ENCODE results near the gene POLL.
"Not testable (repeated sequence)": the region's sequence is repeated elsewhere in the genome, so short reads cannot be mapped to it uniquely, and the experiment has no call there.

The POLL gene

GRCh38 chr10:101595591-101596433 is 7.8 kb upstream of the POLL start:
- peaks cover 3% of the 10 kb centered on the region for H3K79me1 ChIP-seq (replicated peaks; ENCODE audit: low read length, poor library complexity, severe bottlenecking)
- WGBS = 96% methylated on average over 10 of the region's 13 CpGs
- H3K4me2 ChIP-seq (ENCODE audit: low read length, poor library complexity, severe bottlenecking) = no peak overlapping the region
- H2AFZ ChIP-seq (ENCODE audit: low read depth, low read length) = no peak overlapping the region
- H3K27me3 ChIP-seq (ENCODE audit: control insufficient read depth in 1 of 2, insufficient read depth in 1 of 2, low read length in 2 of 2) = no peaks in the 10 kb centered on the region
- H4K91ac ChIP-seq (ENCODE audit: low read length) = no peak overlapping the region
- no peak overlapping the region for H3K23ac ChIP-seq (ENCODE audit: low read length in 2 of 2)
- no peak overlapping the region for H3K18ac ChIP-seq (ENCODE audit: low read depth in 1 of 2, low read length in 2 of 2)
- H2AK5ac ChIP-seq (ENCODE audit: low read length, severe bottlenecking) = no peak overlapping the region
- no peak overlapping the region for H3K9ac ChIP-seq (ENCODE audit: low read length)
- H4K8ac ChIP-seq (ENCODE audit: low read length) = no peak overlapping the region
- DNase-seq = no peak
- H2BK120ac ChIP-seq (ENCODE audit: low read depth, low read length) = no peak overlapping the region
- no peak overlapping the region for H3K14ac ChIP-seq (ENCODE audit: low read length in 2 of 2)
- H3K36me3 ChIP-seq (ENCODE audit: control insufficient read depth in 1 of 2, insufficient read depth in 2 of 2, low read depth in 1 of 2, low read length in 2 of 2) = peaks cover 7 to 42% of the 10 kb centered on the region in 2 experiments
- no peak overlapping the region for H2BK12ac ChIP-seq (ENCODE audit: low read length in 2 of 2)
- H3K4me1 ChIP-seq (ENCODE audit: control insufficient read depth, insufficient read depth, low read depth, low read length) = no peaks in the 10 kb centered on the region
- no peak overlapping the region for H2BK15ac ChIP-seq (ENCODE audit: low read depth, poor library complexity, severe bottlenecking)
- no peaks in the 10 kb centered on the region for H3K9me3 ChIP-seq (ENCODE audit: control insufficient read depth, low read length)
- no peak overlapping the region for H2BK5ac ChIP-seq (ENCODE audit: low read depth, low read length, poor library complexity, severe bottlenecking)
- no peak overlapping the region for H3K4ac ChIP-seq (ENCODE audit: low read depth in 1 of 2, low read length in 2 of 2)
- H3K27ac ChIP-seq (ENCODE audit: low read length, poor library complexity, severe bottlenecking) = no peak overlapping the region
- no peak overlapping the region for H3K4me3 ChIP-seq (ENCODE audit: insufficient read depth in 1 of 2, low read depth in 1 of 2, low read length in 2 of 2)

DNA sequence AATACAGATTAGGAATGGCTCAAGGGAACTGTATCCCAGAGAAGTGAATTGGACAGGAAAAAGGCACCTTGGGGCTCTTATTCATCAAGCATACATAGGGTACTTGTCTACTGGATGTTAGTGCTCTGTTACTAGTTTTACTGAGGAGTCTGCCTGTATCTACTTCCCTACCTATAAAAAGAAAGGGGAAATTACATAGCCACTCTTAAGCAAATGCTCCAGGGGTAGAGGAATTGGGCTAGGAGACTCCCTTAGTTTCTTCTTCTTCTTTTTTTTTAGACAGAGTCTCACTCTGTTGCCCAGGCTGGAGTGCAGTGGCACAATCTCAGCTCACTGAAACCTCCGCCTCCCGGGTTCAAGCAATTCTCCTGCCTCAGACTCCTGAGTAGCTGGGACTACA is 5.3 kb upstream of the POLL start:
- not testable (repeated sequence) for H4K8ac ChIP-seq (ENCODE audit: low read length); H2AFZ ChIP-seq (ENCODE audit: low read depth, low read length); H2BK120ac ChIP-seq (ENCODE audit: low read depth, low read length); H3K9me3 ChIP-seq (ENCODE audit: control insufficient read depth, low read length); H3K79me1 ChIP-seq (replicated peaks; ENCODE audit: low read length, poor library complexity, severe bottlenecking); H3K14ac ChIP-seq (ENCODE audit: low read length in 2 of 2); H3K4me2 ChIP-seq (ENCODE audit: low read length, poor library complexity, severe bottlenecking); H3K4me3 ChIP-seq (ENCODE audit: insufficient read depth in 1 of 2, low read depth in 1 of 2, low read length in 2 of 2); H3K18ac ChIP-seq (ENCODE audit: low read depth in 1 of 2, low read length in 2 of 2); H3K4me1 ChIP-seq (ENCODE audit: control insufficient read depth, insufficient read depth, low read depth, low read length); DNase-seq; H3K23ac ChIP-seq (ENCODE audit: low read length in 2 of 2); H3K27ac ChIP-seq (ENCODE audit: low read length, poor library complexity, severe bottlenecking); H4K91ac ChIP-seq (ENCODE audit: low read length); H2AK5ac ChIP-seq (ENCODE audit: low read length, severe bottlenecking); H2BK15ac ChIP-seq (ENCODE audit: low read depth, poor library complexity, severe bottlenecking); H3K27me3 ChIP-seq (ENCODE audit: control insufficient read depth in 1 of 2, insufficient read depth in 1 of 2, low read length in 2 of 2); H2BK12ac ChIP-seq (ENCODE audit: low read length in 2 of 2); H3K9ac ChIP-seq (ENCODE audit: low read length); H2BK5ac ChIP-seq (ENCODE audit: low read depth, low read length, poor library complexity, severe bottlenecking); H3K4ac ChIP-seq (ENCODE audit: low read depth in 1 of 2, low read length in 2 of 2)
- H3K36me3 ChIP-seq (ENCODE audit: control insufficient read depth in 1 of 2, insufficient read depth in 2 of 2, low read depth in 1 of 2, low read length in 2 of 2) = peaks cover 3 to 23% of the 10 kb centered on the region in 2 experiments
- 94% methylated on average over 2 of the region's 2 CpGs for WGBS

DNA sequence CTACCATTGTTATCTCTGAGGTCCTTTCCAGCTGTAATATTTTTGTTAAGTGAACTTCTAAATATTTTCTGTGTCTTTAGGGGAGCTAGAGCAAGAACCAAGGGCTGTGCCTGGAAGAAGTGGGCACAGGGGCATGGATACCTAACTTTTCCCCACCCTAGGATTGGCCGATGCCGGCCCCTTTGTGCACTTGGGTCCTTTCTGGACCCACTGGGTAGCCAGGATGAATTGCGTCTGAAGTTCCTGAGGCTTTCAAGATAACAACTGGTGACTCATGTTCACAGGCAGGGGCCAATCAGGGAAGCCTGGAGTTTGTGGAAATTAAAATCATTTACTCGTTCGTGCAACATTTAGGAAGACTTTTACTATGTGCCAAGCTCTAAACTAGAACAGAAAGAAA is 822 bp upstream of the POLL start:
- H3K36me3 ChIP-seq (ENCODE audit: control insufficient read depth in 1 of 2, insufficient read depth in 2 of 2, low read depth in 1 of 2, low read length in 2 of 2) = peaks cover 15% of the 10 kb centered on the region in 2 experiments
- no peak overlapping the region for H2AFZ ChIP-seq (ENCODE audit: low read depth, low read length)
- peaks cover 14% of the 10 kb centered on the region for H3K4me1 ChIP-seq (ENCODE audit: control insufficient read depth, insufficient read depth, low read depth, low read length)
- H4K8ac ChIP-seq (ENCODE audit: low read length) = no peak overlapping the region
- H4K91ac ChIP-seq (ENCODE audit: low read length) = no peak overlapping the region
- no peaks in the 10 kb centered on the region for H3K27me3 ChIP-seq (ENCODE audit: control insufficient read depth in 1 of 2, insufficient read depth in 1 of 2, low read length in 2 of 2)
- H3K27ac ChIP-seq (ENCODE audit: low read length, poor library complexity, severe bottlenecking) = no peak overlapping the region
- H3K79me1 ChIP-seq (replicated peaks; ENCODE audit: low read length, poor library complexity, severe bottlenecking) = peaks cover 37% of the 10 kb centered on the region
- H3K9ac ChIP-seq (ENCODE audit: low read length) = peak overlapping the region; percentile 92
- H2BK15ac ChIP-seq (ENCODE audit: low read depth, poor library complexity, severe bottlenecking) = no peak overlapping the region
- H3K23ac ChIP-seq (ENCODE audit: low read length in 2 of 2) = no peak overlapping the region
- H3K4me3 ChIP-seq (ENCODE audit: insufficient read depth in 1 of 2, low read depth in 1 of 2, low read length in 2 of 2) = peak overlapping the region in 1 of 2 experiments; percentile 99
- no peak overlapping the region for H2AK5ac ChIP-seq (ENCODE audit: low read length, severe bottlenecking)
- WGBS = 44% methylated on average over 5 of the region's 5 CpGs
- H3K18ac ChIP-seq (ENCODE audit: low read depth in 1 of 2, low read length in 2 of 2) = no peak overlapping the region
- H3K4me2 ChIP-seq (ENCODE audit: low read length, poor library complexity, severe bottlenecking) = peak overlapping the region; percentile 86
- H2BK120ac ChIP-seq (ENCODE audit: low read depth, low read length) = no peak overlapping the region
- H2BK5ac ChIP-seq (ENCODE audit: low read depth, low read length, poor library complexity, severe bottlenecking) = no peak overlapping the region
- no peak overlapping the region for H2BK12ac ChIP-seq (ENCODE audit: low read length in 2 of 2)
- no peak overlapping the region for H3K14ac ChIP-seq (ENCODE audit: low read length in 2 of 2)
- H3K9me3 ChIP-seq (ENCODE audit: control insufficient read depth, low read length) = no peaks in the 10 kb centered on the region
- peak; percentile 74 for DNase-seq
- H3K4ac ChIP-seq (ENCODE audit: low read depth in 1 of 2, low read length in 2 of 2) = no peak overlapping the region

DNA sequence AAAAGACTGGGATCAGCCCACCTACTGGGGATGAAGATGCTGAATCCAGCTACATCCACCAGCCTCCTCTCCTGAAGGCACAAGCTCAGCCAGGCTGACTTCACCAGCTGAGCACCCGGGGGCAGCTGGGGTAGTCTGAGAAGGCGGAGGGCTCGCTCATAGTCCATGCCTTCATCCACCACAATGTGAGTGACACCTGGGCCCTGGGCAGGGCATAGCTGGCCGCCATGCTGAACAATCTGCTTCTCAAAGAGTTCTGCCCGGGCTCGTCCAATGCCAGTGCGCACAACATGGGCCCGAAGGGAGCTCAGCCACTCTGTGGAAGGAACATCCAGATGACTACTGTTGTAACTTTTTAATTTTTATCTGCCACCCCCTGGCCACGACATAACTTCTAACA is 2.2 kb downstream of the POLL start:
- no peak overlapping the region for H2BK15ac ChIP-seq (ENCODE audit: low read depth, poor library complexity, severe bottlenecking)
- no peak overlapping the region for H2BK120ac ChIP-seq (ENCODE audit: low read depth, low read length)
- no peak overlapping the region for H2AK5ac ChIP-seq (ENCODE audit: low read length, severe bottlenecking)
- no peak overlapping the region for H3K14ac ChIP-seq (ENCODE audit: low read length in 2 of 2)
- peaks cover 14% of the 10 kb centered on the region for H3K4me1 ChIP-seq (ENCODE audit: control insufficient read depth, insufficient read depth, low read depth, low read length)
- peaks cover 24 to 41% of the 10 kb centered on the region in 2 experiments for H3K36me3 ChIP-seq (ENCODE audit: control insufficient read depth in 1 of 2, insufficient read depth in 2 of 2, low read depth in 1 of 2, low read length in 2 of 2)
- no peaks in the 10 kb centered on the region for H3K9me3 ChIP-seq (ENCODE audit: control insufficient read depth, low read length)
- no peak overlapping the region for H3K9ac ChIP-seq (ENCODE audit: low read length)
- no peak overlapping the region for H2AFZ ChIP-seq (ENCODE audit: low read depth, low read length)
- H3K4ac ChIP-seq (ENCODE audit: low read depth in 1 of 2, low read length in 2 of 2) = no peak overlapping the region
- no peak overlapping the region for H3K4me2 ChIP-seq (ENCODE audit: low read length, poor library complexity, severe bottlenecking)
- no peak overlapping the region for H3K23ac ChIP-seq (ENCODE audit: low read length in 2 of 2)
- WGBS = 97% methylated on average over 9 of the region's 9 CpGs
- H2BK5ac ChIP-seq (ENCODE audit: low read depth, low read length, poor library complexity, severe bottlenecking) = no peak overlapping the region
- H3K4me3 ChIP-seq (ENCODE audit: insufficient read depth in 1 of 2, low read depth in 1 of 2, low read length in 2 of 2) = no peak overlapping the region
- no peak overlapping the region for H3K18ac ChIP-seq (ENCODE audit: low read depth in 1 of 2, low read length in 2 of 2)
- H3K79me1 ChIP-seq (replicated peaks; ENCODE audit: low read length, poor library complexity, severe bottlenecking) = peaks cover 39% of the 10 kb centered on the region
- DNase-seq = no peak
- no peak overlapping the region for H4K8ac ChIP-seq (ENCODE audit: low read length)
- no peak overlapping the region for H2BK12ac ChIP-seq (ENCODE audit: low read length in 2 of 2)
- H3K27me3 ChIP-seq (ENCODE audit: control insufficient read depth in 1 of 2, insufficient read depth in 1 of 2, low read length in 2 of 2) = no peaks in the 10 kb centered on the region
- H4K91ac ChIP-seq (ENCODE audit: low read length) = no peak overlapping the region
- H3K27ac ChIP-seq (ENCODE audit: low read length, poor library complexity, severe bottlenecking) = no peak overlapping the region

Data from mesenchymal stem cell (in vitro differentiated cells and primary cell).